Esophagus (tissue), 2 donors: ENCODE results near the gene COTL1. TPM values are rescaled to one million over a fixed set of nuclear protein-coding genes. Genes with fewer than 3 reads are reported as not detected.

Source experiments
- H3K27ac ChIP-seq, 2 donors: one replicate each; pipeline ENCODE4 v1.5.1; 2013; ENCODE audit warnings: low read depth in 2 of 2, mild to moderate bottlenecking in 2 of 2, inconsistent platforms in 1 of 2, low read length in 1 of 2, moderate library complexity in 1 of 2
- H3K27me3 ChIP-seq, 2 donors: one replicate each; pipeline ENCODE4 v1.6.1; 2013; ENCODE audit warnings: low read length in 2 of 2, control low read depth in 1 of 2, mild to moderate bottlenecking in 1 of 2; ENCODE audit not compliant: insufficient read depth in 2 of 2, control insufficient read depth in 1 of 2
- H3K36me3 ChIP-seq, 2 donors: one replicate each; pipeline ENCODE4 v1.6.1; 2013; ENCODE audit warnings: low read length in 1 of 2; ENCODE audit not compliant: control insufficient read depth in 2 of 2, insufficient read depth in 2 of 2
- H3K4me1 ChIP-seq, 2 donors: one replicate each; pipeline ENCODE4 v1.6.1; 2013; ENCODE audit warnings: low read length in 1 of 2; ENCODE audit not compliant: control insufficient read depth in 2 of 2, insufficient read depth in 2 of 2
- H3K4me3 ChIP-seq, 2 donors: one replicate each; pipeline ENCODE4 v1.5.1; 2013; ENCODE audit warnings: low read length in 2 of 2, mild to moderate bottlenecking in 2 of 2, low read depth in 1 of 2, moderate library complexity in 1 of 2
- H3K9me3 ChIP-seq, 2 donors: one replicate each; pipeline ENCODE4 v1.6.1; 2013; ENCODE audit warnings: mild to moderate bottlenecking in 2 of 2, low read depth in 1 of 2, low read length in 1 of 2, moderate library complexity in 1 of 2; ENCODE audit not compliant: control insufficient read depth in 2 of 2, insufficient read depth in 1 of 2
- WGBS, 2 donors: extraction: QIAGEN DNeasy Blood & Tissue Kit; methylation state at CpG; one replicate each; pipeline ENCODE4 v1.1.7; 2013; 5-methylcytosine and 5-hydroxymethylcytosine counted together
- polyA plus RNA-seq, 2 donors: library from polyadenylated mRNA; stranded (reverse); fragments of 200-250 nt; gene quantifications; one replicate each; pipeline ENCODE4 v1.2.3, GENCODE V29; 2013
- donor health status: healthy with polysubstance abuse.
- donor health status: Bipolar disorder and iron deficiency.

The COTL1 gene, protein sequence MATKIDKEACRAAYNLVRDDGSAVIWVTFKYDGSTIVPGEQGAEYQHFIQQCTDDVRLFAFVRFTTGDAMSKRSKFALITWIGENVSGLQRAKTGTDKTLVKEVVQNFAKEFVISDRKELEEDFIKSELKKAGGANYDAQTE
- 10 to 100 TPM in 1 of 2 donors, 1 to 10 TPM in 1; 7.2 to 16.6 TPM for polyA plus RNA-seq

- H3K27me3 ChIP-seq: no peaks in the 10 kb centered on the region
- no peaks in the 10 kb centered on the region for H3K9me3 ChIP-seq
- H3K36me3 ChIP-seq: no peaks in the 10 kb centered on the region
- H3K27ac ChIP-seq: peak within 1 kb of the TSS; percentile 62 to 71
- peak within 1 kb of the TSS; percentile 68 to 75 for H3K4me3 ChIP-seq
- H3K4me1 ChIP-seq: no peaks in the 10 kb centered on the region
- WGBS, 2 donors: 0 to 1% methylated on average over 36 to 76 of the region's 76 CpGs
Measured at GRCh38 chr16:84617791-84618580, at the start of gene COTL1. Gene COTL1 (minus strand): TSS chr16:84618078. CDS start chr16:84617914, 164 bp downstream.

GRCh38 chr16:84665843-84666242 lies 48.0 kb upstream of the COTL1 start:
- 91 to 93% methylated on average over 7 of the region's 7 CpGs for WGBS, 2 donors
- Histone ChIP-seq H3K36me3 (peaks cover 7 to 40% of the 10 kb centered on the region in 2 donors), H3K4me1 (no peaks in the 10 kb centered on the region), H3K27ac (no peak overlapping the region), H3K4me3 (no peak overlapping the region), H3K27me3 (no peaks in the 10 kb centered on the region), H3K9me3 (no peaks in the 10 kb centered on the region)

DNA sequence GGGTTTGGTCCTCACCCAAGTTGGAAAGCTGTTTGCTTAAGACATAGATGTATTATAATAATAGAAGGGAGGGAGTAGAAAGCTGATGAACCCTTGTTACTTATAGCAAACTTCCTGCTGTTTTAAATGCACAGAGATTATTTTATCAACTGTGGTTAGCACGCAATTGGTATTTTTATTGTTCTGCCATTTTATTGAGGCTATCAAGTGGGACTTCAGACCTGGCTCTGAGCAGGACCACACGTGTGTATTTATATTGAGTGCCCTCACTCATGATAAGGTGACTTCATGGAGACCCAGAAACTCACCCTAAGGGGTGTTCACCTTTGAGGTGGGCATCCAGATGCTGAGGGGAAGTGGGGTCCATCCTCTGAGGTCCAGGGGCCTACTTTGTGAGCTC lies 47.5 kb upstream of the COTL1 start:
- WGBS, 2 donors: 78 to 87% methylated on average over 2 of the region's 2 CpGs
- Histone ChIP-seq H3K27ac (no peak overlapping the region), H3K9me3 (no peaks in the 10 kb centered on the region), H3K36me3 (peaks cover 8 to 43% of the 10 kb centered on the region in 2 donors), H3K27me3 (no peaks in the 10 kb centered on the region), H3K4me1 (no peaks in the 10 kb centered on the region), H3K4me3 (no peak overlapping the region)

- H3K4me3 ChIP-seq: no peak overlapping the region
- H3K27me3 ChIP-seq: no peaks in the 10 kb centered on the region
- no peaks in the 10 kb centered on the region for H3K4me1 ChIP-seq
- no peak overlapping the region for H3K27ac ChIP-seq
- WGBS, 2 donors: 66 to 72% methylated on average over 9 of the region's 9 CpGs
- H3K9me3 ChIP-seq: no peaks in the 10 kb centered on the region
- H3K36me3 ChIP-seq: peaks cover 15 to 57% of the 10 kb centered on the region in 2 donors
Measured at GRCh38 chr16:84663433-84664101, 45.7 kb upstream of the COTL1 start.

- WGBS, 2 donors: 91 to 94% methylated on average over 9 of the region's 9 CpGs
- Histone ChIP-seq H3K36me3 (peaks cover 19 to 62% of the 10 kb centered on the region in 2 donors), H3K9me3 (no peaks in the 10 kb centered on the region), H3K27ac (no peak overlapping the region), H3K4me3 (no peak overlapping the region), H3K4me1 (no peaks in the 10 kb centered on the region), H3K27me3 (no peaks in the 10 kb centered on the region)
Measured at GRCh38 chr16:84662471-84662870, 44.6 kb upstream of the COTL1 start.

GRCh38 chr16:84661418-84662060 lies 43.7 kb upstream of the COTL1 start:
- H3K27me3 ChIP-seq: no peaks in the 10 kb centered on the region
- H3K4me1 ChIP-seq: no peaks in the 10 kb centered on the region
- 95 to 97% methylated on average over 51 of the region's 51 CpGs for WGBS, 2 donors
- peaks cover 23 to 72% of the 10 kb centered on the region in 2 donors for H3K36me3 ChIP-seq
- no peak overlapping the region for H3K27ac ChIP-seq
- no peaks in the 10 kb centered on the region for H3K9me3 ChIP-seq
- H3K4me3 ChIP-seq: no peak overlapping the region

DNA sequence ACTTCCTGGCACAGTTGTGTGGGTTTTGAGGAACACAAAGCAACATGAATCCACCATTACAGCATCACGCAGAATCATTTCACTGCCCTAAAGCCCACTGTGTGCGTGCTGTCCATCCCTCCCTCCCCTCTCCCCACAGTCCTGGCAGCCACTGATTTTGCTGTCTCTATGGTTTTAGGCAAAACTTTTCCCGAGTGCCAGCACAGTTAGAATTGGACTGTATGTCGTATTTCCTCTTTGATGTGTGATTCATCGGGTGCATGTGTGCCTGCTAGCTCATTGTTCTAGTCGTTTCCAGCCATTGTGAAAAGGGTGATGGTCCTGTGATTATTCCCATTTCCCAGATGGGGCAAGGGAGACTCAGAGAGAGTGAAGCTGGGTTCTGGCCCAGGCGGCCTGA lies 43.1 kb upstream of the COTL1 start:
- H3K9me3 ChIP-seq: no peaks in the 10 kb centered on the region
- no peaks in the 10 kb centered on the region for H3K27me3 ChIP-seq
- no peak overlapping the region for H3K27ac ChIP-seq
- WGBS, 2 donors: 65 to 75% methylated on average over 7 of the region's 7 CpGs
- peaks cover 23 to 68% of the 10 kb centered on the region in 2 donors for H3K36me3 ChIP-seq
- no peak overlapping the region for H3K4me3 ChIP-seq
- H3K4me1 ChIP-seq: no peaks in the 10 kb centered on the region

- H3K4me1 ChIP-seq: no peaks in the 10 kb centered on the region
- no peaks in the 10 kb centered on the region for H3K9me3 ChIP-seq
- no peak overlapping the region for H3K4me3 ChIP-seq
- 96 to 97% methylated on average over 27 of the region's 27 CpGs for WGBS, 2 donors
- no peaks in the 10 kb centered on the region for H3K27me3 ChIP-seq
- H3K36me3 ChIP-seq: peaks cover 20 to 62% of the 10 kb centered on the region in 2 donors
- no peak overlapping the region for H3K27ac ChIP-seq
Measured at GRCh38 chr16:84659656-84660300, 41.9 kb upstream of the COTL1 start.

GRCh38 chr16:84658690-84659089 lies 40.8 kb upstream of the COTL1 start:
- peaks cover 16 to 64% of the 10 kb centered on the region in 2 donors for H3K36me3 ChIP-seq
- H3K27me3 ChIP-seq: no peaks in the 10 kb centered on the region

More at GRCh38 chr16:84658690-84659089, 40.8 kb upstream of the COTL1 start:
- H3K9me3 ChIP-seq: no peaks in the 10 kb centered on the region
- H3K4me1 ChIP-seq: peaks cover 0 to 2% of the 10 kb centered on the region in 2 donors
- H3K4me3 ChIP-seq: no peak overlapping the region
- 78 to 79% methylated on average over 11 of the region's 11 CpGs for WGBS, 2 donors
- H3K27ac ChIP-seq: no peak overlapping the region
